Measurements from ENCODE around the gene FSCB.

DNA sequence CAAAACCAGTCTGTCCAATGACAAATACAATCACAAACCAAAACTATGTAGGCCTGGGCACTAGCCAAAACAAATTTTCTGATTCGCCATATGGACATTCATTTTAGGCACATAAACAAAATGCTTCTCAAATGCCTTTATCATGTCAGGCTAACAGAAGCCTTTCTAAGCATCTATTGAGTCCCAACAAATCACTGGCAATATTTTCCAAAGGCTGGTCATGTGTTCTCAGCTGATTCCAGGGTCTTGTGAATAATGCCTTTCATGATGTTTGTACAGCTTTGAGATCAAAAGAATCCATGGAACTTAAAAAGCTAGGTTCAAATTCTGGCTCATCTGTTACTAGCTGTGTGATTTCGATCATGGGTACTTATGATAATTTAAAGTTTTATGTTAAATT, 16.1 kb downstream of the FSCB start:
- TF ChIP-seq POLR2AphosphoS5 (IDR thresholded peaks at IDR 0.05; ENCODE audit: low read depth, low read length) (no peak), CHD2 (IDR thresholded peaks at IDR 0.05; ENCODE audit: low read length, partially characterized antibody) (no peak), TCF12 (IDR thresholded peaks at IDR 0.05) (no peak), YY1 (IDR thresholded peaks at IDR 0.05; ENCODE audit: low read depth) (no peak)
